ENCODE measurements around the gene ARF1. TPM values are rescaled to one million over a fixed set of nuclear protein-coding genes. Genes with fewer than 3 reads are reported as not detected.

ARF1 gene
- total RNA-seq, 2 experiments from 2014 or later, result 163 to 322 TPM

- intact Hi-C loops (cut with micrococcal nuclease; ENCODE audit: unreplicated experiment), result no loop called here
- CTCF ChIA-PET (ENCODE audit: unreplicated experiment), result interaction anchor here (0.6 kb wide), 1 partner anchor 410 kb away, joined by 33 read pairs; no protein-coding TSS in a partner anchor
- BruUV-seq (replicated peaks), result no TSS peak
Measured at GRCh38 chr1:228077565-228078330, 4.8 kb upstream of the ARF1 start.

DNA sequence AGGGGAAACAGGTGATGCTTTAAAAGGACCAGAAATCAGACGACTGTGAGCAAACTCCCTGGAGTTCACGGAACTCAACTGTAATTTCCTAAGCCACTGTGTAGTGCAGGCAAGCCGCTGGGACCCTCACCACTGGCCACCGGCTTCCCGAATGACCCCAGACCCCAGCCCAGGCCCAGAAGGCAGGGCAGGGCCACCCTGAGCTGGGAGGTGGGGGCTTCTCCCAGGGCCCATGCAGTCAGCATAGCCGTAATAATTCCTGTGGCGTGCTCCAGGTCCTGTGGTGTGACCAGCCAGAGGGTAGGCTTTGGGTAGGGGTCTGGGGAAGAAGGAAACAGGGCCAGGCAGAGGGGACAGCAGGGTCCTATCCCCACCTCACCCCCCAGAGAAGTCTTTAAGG is 3.5 kb upstream of the ARF1 start:
- H3K9me3 ChIP-seq (ENCODE audit: low read length), result no peaks in the 10 kb centered on the region
- intact Hi-C loops (cut with micrococcal nuclease; ENCODE audit: unreplicated experiment), result no loop called here
- POLR2A ChIA-PET, result interaction anchor here (0.6 kb wide), 1 partner anchor 1413 kb away, joined by 3 read pairs; no protein-coding TSS in a partner anchor
- H2AFZ ChIP-seq (ENCODE audit: low read length), result no peak overlapping the region
- CTCF ChIA-PET (ENCODE audit: unreplicated experiment), result interaction anchor here (0.6 kb wide), 1 partner anchor 100 kb away, joined by 3 read pairs; no protein-coding TSS in a partner anchor
- H3K4me1 ChIP-seq (ENCODE audit: insufficient read depth, low read length, poor library complexity, severe bottlenecking), result no peaks in the 10 kb centered on the region
- no peak for TF ChIP-seq CTCF (conservative IDR thresholded peaks at IDR 0.05; ENCODE audit: low read length)
- TF ChIP-seq EZH2phosphoT487 (IDR thresholded peaks at IDR 0.05; ENCODE audit: borderline replicate concordance, low read depth, low read length), result no peak
- H3K36me3 ChIP-seq (ENCODE audit: insufficient read depth, low read length), result peaks cover 16% of the 10 kb centered on the region
- H3K27ac ChIP-seq (ENCODE audit: low read depth, low read length, poor library complexity, severe bottlenecking), result no peak overlapping the region
- no peak overlapping the region for H3K4me2 ChIP-seq (ENCODE audit: low read length)
- no peaks in the 10 kb centered on the region for H3K9me2 ChIP-seq (ENCODE audit: insufficient read depth, low read length)
- no peak overlapping the region for H3K4me3 ChIP-seq (ENCODE audit: low read depth, low read length, poor library complexity, severe bottlenecking)
- peaks cover 40% of the 10 kb centered on the region for H3K79me2 ChIP-seq (ENCODE audit: insufficient read depth, low read depth, low read length)
- no TSS peak for BruUV-seq (replicated peaks)
- peaks cover 9% of the 10 kb centered on the region for H4K20me1 ChIP-seq (ENCODE audit: insufficient read depth, low read length)
- DNase-seq (ENCODE audit: low spot score), result no peak

More at GRCh38 chr1:228077565-228078330, 4.8 kb upstream of the ARF1 start:
- peaks cover 28% of the 10 kb centered on the region for H3K79me2 ChIP-seq (ENCODE audit: insufficient read depth, low read depth, low read length)
- no peaks in the 10 kb centered on the region for H3K9me3 ChIP-seq (ENCODE audit: low read length)
- H3K4me2 ChIP-seq (ENCODE audit: low read length), result no peak overlapping the region
- H3K36me3 ChIP-seq (ENCODE audit: insufficient read depth, low read length), result peaks cover 5% of the 10 kb centered on the region; the same call in 1 of the 2 replicates
- no peak overlapping the region for H3K27ac ChIP-seq (ENCODE audit: low read depth, low read length, poor library complexity, severe bottlenecking)
- H2AFZ ChIP-seq (ENCODE audit: low read length), result no peak overlapping the region
- H3K9me2 ChIP-seq (ENCODE audit: insufficient read depth, low read length), result no peaks in the 10 kb centered on the region
- no peaks in the 10 kb centered on the region; the same call in 1 of the 2 replicates for H4K20me1 ChIP-seq (ENCODE audit: insufficient read depth, low read length)
- H3K4me3 ChIP-seq (ENCODE audit: low read depth, low read length, poor library complexity, severe bottlenecking), result no peak overlapping the region
- POLR2A ChIA-PET, result interaction anchor here (0.7 kb wide), 1 partner anchor 523 kb away, joined by 3 read pairs; no protein-coding TSS in a partner anchor
- no peaks in the 10 kb centered on the region for H3K4me1 ChIP-seq (ENCODE audit: insufficient read depth, low read length, poor library complexity, severe bottlenecking)
- DNase-seq (ENCODE audit: low spot score), result no peak
- no peak for TF ChIP-seq CTCF (conservative IDR thresholded peaks at IDR 0.05; ENCODE audit: low read length)
- TF ChIP-seq EZH2phosphoT487 (IDR thresholded peaks at IDR 0.05; ENCODE audit: borderline replicate concordance, low read depth, low read length), result no peak

Measured in OCI-LY7 (cell line).